Astrocyte of the spinal cord (primary cell): ENCODE data around the gene HDAC7.

Source experiments
- DNase-seq: peaks from one replicate; pipeline ENCODE4 v3.0.0; 2011; ENCODE audit warnings: low read depth, low spot score
- H3K4me3 ChIP-seq: 2 replicates; pipeline ENCODE4 v1.5.1; 2011; ENCODE audit warnings: low read depth, mild to moderate bottlenecking, low read length, moderate library complexity
- CTCF ChIP-seq: IDR thresholded peaks from 2 replicates; pipeline ENCODE4 v1.5.1; 2012; ENCODE audit warnings: low read depth, mild to moderate bottlenecking, low read length, inconsistent platforms
- in situ Hi-C: cut with HindIII; loops from 2 replicates; pipeline ENCODE4 v1.10.0; 2017; ENCODE audit warnings: low sequenced_read_pairs

HDAC7 gene

GRCh38 chr12:47856721-47857575 is 37.2 kb upstream of the HDAC7 start:
- in situ Hi-C loops, result no loop called here
- H3K4me3 ChIP-seq, result no peak overlapping the region
- TF ChIP-seq CTCF, result no peak
- no peak for DNase-seq

GRCh38 chr12:47856094-47856493 is 36.4 kb upstream of the HDAC7 start:
- no peak for TF ChIP-seq CTCF
- no peak overlapping the region for H3K4me3 ChIP-seq
- in situ Hi-C loops, result no loop called here
- no peak for DNase-seq

- no peak overlapping the region for H3K4me3 ChIP-seq
- in situ Hi-C loops, result no loop called here
- DNase-seq, result no peak
- no peak for TF ChIP-seq CTCF
Observed at GRCh38 chr12:47855502-47855901, 35.8 kb upstream of the HDAC7 start.

GRCh38 chr12:47854531-47854930 is 34.8 kb upstream of the HDAC7 start:
- no peak for DNase-seq
- TF ChIP-seq CTCF, result no peak
- in situ Hi-C loops, result no loop called here
- H3K4me3 ChIP-seq, result no peak overlapping the region

- DNase-seq, result no peak
- no peak for TF ChIP-seq CTCF
- H3K4me3 ChIP-seq, result no peak overlapping the region
- in situ Hi-C loops, result no loop called here
Observed at GRCh38 chr12:47852096-47852571, 32.4 kb upstream of the HDAC7 start.

- no peak overlapping the region for H3K4me3 ChIP-seq
- in situ Hi-C loops, result no loop called here
- DNase-seq, result no peak
- no peak for TF ChIP-seq CTCF
Observed at GRCh38 chr12:47851303-47851952, 31.7 kb upstream of the HDAC7 start.
